ENCODE measurements around the gene NETO1. TPM values are rescaled to one million over a fixed set of nuclear protein-coding genes. Genes with fewer than 3 reads are reported as not detected.

NETO1 gene
- total and polyA plus RNA-seq, 7 donors, result 0.06 to 0.09 TPM; not detected in 5

- intact Hi-C loops (cut with DNase I), result no loop called here
- H3K27ac ChIP-seq, result no peak overlapping the region
- no peak for ATAC-seq
- 32 to 64% (median 33%) methylated on average over 1 of the region's 1 CpG for WGBS, 3 donors
- peaks cover 0 to 2% (median 0%) of the 10 kb centered on the region in 3 donors for H3K27me3 ChIP-seq (ENCODE audit: insufficient read depth in 3 of 3, low read length in 2 of 3)
- DNase-seq, result no peak
- no peaks in the 10 kb centered on the region for H3K36me3 ChIP-seq (ENCODE audit: insufficient read depth in 1 of 2, low read depth in 1 of 2)
- no peaks in the 10 kb centered on the region for H3K4me1 ChIP-seq
- H3K4me3 ChIP-seq, result no peak overlapping the region
- H3K9me3 ChIP-seq, result no peaks in the 10 kb centered on the region
- TF ChIP-seq CTCF (IDR thresholded peaks at IDR 0.05), result no peak
These were observed 19.1 kb downstream of the NETO1 start for GRCh38 chr18:72848503-72849237.

GRCh38 chr18:72847771-72848170, 20.0 kb downstream of the NETO1 start:
- peaks cover 0 to 2% (median 0%) of the 10 kb centered on the region in 3 donors for H3K27me3 ChIP-seq (ENCODE audit: insufficient read depth in 3 of 3, low read length in 2 of 3)
- no peak overlapping the region for H3K4me3 ChIP-seq
- no peaks in the 10 kb centered on the region for H3K36me3 ChIP-seq (ENCODE audit: insufficient read depth in 1 of 2, low read depth in 1 of 2)
- WGBS, 3 donors, result 79 to 81% (median 79%) methylated on average over 1 of the region's 1 CpG
- TF ChIP-seq CTCF (IDR thresholded peaks at IDR 0.05), result no peak
- no peak overlapping the region for H3K27ac ChIP-seq
- DNase-seq (no peak), ATAC-seq (no peak)
- no peaks in the 10 kb centered on the region for H3K4me1 ChIP-seq
- intact Hi-C loops (cut with DNase I), result no loop called here
- no peaks in the 10 kb centered on the region for H3K9me3 ChIP-seq

GRCh38 chr18:72846736-72847533, 20.9 kb downstream of the NETO1 start:
- H3K27ac ChIP-seq, result no peak overlapping the region
- intact Hi-C loops (cut with DNase I), result no loop called here
- H3K27me3 ChIP-seq (ENCODE audit: insufficient read depth in 3 of 3, low read length in 2 of 3), result peaks cover 0 to 2% (median 0%) of the 10 kb centered on the region in 3 donors
- DNase-seq (no peak), ATAC-seq (no peak)
- no peaks in the 10 kb centered on the region for H3K4me1 ChIP-seq
- H3K36me3 ChIP-seq (ENCODE audit: insufficient read depth in 1 of 2, low read depth in 1 of 2), result no peaks in the 10 kb centered on the region
- TF ChIP-seq CTCF (IDR thresholded peaks at IDR 0.05), result no peak
- WGBS, 3 donors, result 31 to 50% (median 35%) methylated on average over 7 of the region's 7 CpGs
- no peaks in the 10 kb centered on the region for H3K9me3 ChIP-seq
- H3K4me3 ChIP-seq, result no peak overlapping the region

- TF ChIP-seq CTCF (IDR thresholded peaks at IDR 0.05), result no peak
- WGBS, 3 donors, result 76 to 87% (median 82%) methylated on average over 8 of the region's 8 CpGs
- H3K4me1 ChIP-seq, result no peaks in the 10 kb centered on the region
These were observed 24.0 kb downstream of the NETO1 start for GRCh38 chr18:72843743-72844142.

More at GRCh38 chr18:72843743-72844142, 24.0 kb downstream of the NETO1 start:
- DNase-seq, result no peak
- Histone ChIP-seq H3K27ac (no peak overlapping the region), H3K36me3 (ENCODE audit: insufficient read depth in 1 of 2, low read depth in 1 of 2) (no peaks in the 10 kb centered on the region), H3K27me3 (ENCODE audit: insufficient read depth in 3 of 3, low read length in 2 of 3) (no peaks in the 10 kb centered on the region), H3K9me3 (no peaks in the 10 kb centered on the region), H3K4me3 (no peak overlapping the region)
- no peak for ATAC-seq
- intact Hi-C loops (cut with DNase I), result no loop called here

All from psoas muscle (tissue), 8 donors.